WTC11 (cell line): Measurements from ENCODE around the gene YKT6. TPM values are rescaled to one million over a fixed set of nuclear protein-coding genes. Genes with fewer than 3 reads are reported as not detected.
"Not testable (repeated sequence)": the region's sequence is repeated elsewhere in the genome, so short reads cannot be mapped to it uniquely, and the experiment has no call there.

Experiments used
- ATAC-seq: fragments of 200-7000 bp; cut with Tn5 transposase; 2 replicates; pipeline ENCODE4 v1.10.0; 2021; ENCODE audit warnings: mild to moderate bottlenecking, moderate library complexity
- CTCF ChIA-PET: fragments of 300-600 bp; sonication (Branson Sonifier 250); formaldehyde crosslinking; loops from one replicate; lab custom pipeline; 2021; ENCODE audit warnings: antibody characterized with exemption; lab: Charles Lee
- POLR2A ChIA-PET: fragments of 350-600 bp; sonication (Branson Sonifier 250); formaldehyde crosslinking; loops from one replicate; lab custom pipeline; 2021; ENCODE audit warnings: antibody characterized with exemption; lab: Charles Lee
- DNase-seq: peaks from one replicate; pipeline ENCODE4 v3.0.0; 2021; ENCODE audit warnings: low spot score
- H3K27ac Mint-ChIP-seq: 2 replicates; pipeline ENCODE4 v1.8.0; 2021; ENCODE audit warnings: mixed read lengths
- H3K27me3 Mint-ChIP-seq: 2 replicates; pipeline ENCODE4 v1.8.0; 2021; ENCODE audit warnings: low read depth, mild to moderate bottlenecking, moderate library complexity, mixed read lengths
- H3K36me3 Mint-ChIP-seq: 2 replicates; pipeline ENCODE4 v1.8.0; 2021; ENCODE audit warnings: mixed read lengths
- H3K4me1 Mint-ChIP-seq: 2 replicates; pipeline ENCODE4 v1.8.0; 2022; ENCODE audit warnings: mixed read lengths
- H3K4me3 Mint-ChIP-seq: 2 replicates; pipeline ENCODE4 v1.8.0; 2021; ENCODE audit warnings: mild to moderate bottlenecking, moderate library complexity, mixed read lengths
- H3K9me3 Mint-ChIP-seq: 2 replicates; pipeline ENCODE4 v1.8.0; 2021; ENCODE audit warnings: mixed read lengths
- AFF4 ChIP-seq: sonication (generic); formaldehyde crosslinking; IDR thresholded peaks from 2 replicates; pipeline ENCODE4 v1.8.1; 2023; ENCODE audit warnings: mild to moderate bottlenecking, missing genetic modification reagents, borderline replicate concordance
- E2F5 ChIP-seq: sonication (generic); formaldehyde crosslinking; IDR thresholded peaks from 2 replicates; pipeline ENCODE4 v1.8.1; 2022; ENCODE audit warnings: mild to moderate bottlenecking, moderate library complexity, missing genetic modification reagents
- ETV6 ChIP-seq: sonication (generic); formaldehyde crosslinking; IDR thresholded peaks from 2 replicates; pipeline ENCODE4 v1.8.1; 2022; ENCODE audit warnings: mild to moderate bottlenecking, missing genetic modification reagents
- GRHL2 ChIP-seq: fragments of 250-450 bp; sonication (Bioruptor Pico); IDR thresholded peaks from 2 replicates; pipeline ENCODE4 v1.8.0; 2022; ENCODE audit warnings: mild to moderate bottlenecking, moderate library complexity; ENCODE audit not compliant: insufficient replicate concordance, severe bottlenecking
- JUN ChIP-seq: sonication (generic); formaldehyde crosslinking; IDR thresholded peaks from 2 replicates; pipeline ENCODE4 v1.8.0; 2023; ENCODE audit warnings: mild to moderate bottlenecking, missing genetic modification reagents
- NR1H2 ChIP-seq: sonication (generic); formaldehyde crosslinking; IDR thresholded peaks from 2 replicates; pipeline ENCODE4 v1.9.0; 2021; ENCODE audit warnings: mild to moderate bottlenecking, moderate library complexity, missing genetic modification reagents
- NR3C1 ChIP-seq: sonication (generic); formaldehyde crosslinking; conservative IDR thresholded peaks from 2 replicates; pipeline ENCODE4 v1.8.1; 2023; ENCODE audit warnings: low read depth, mild to moderate bottlenecking, missing genetic modification reagents
- PRRX2 ChIP-seq: fragments of 250-450 bp; sonication (Bioruptor Pico); IDR thresholded peaks from 2 replicates; pipeline ENCODE4 v1.8.0; 2021; ENCODE audit warnings: mild to moderate bottlenecking
- RELA ChIP-seq: sonication (generic); formaldehyde crosslinking; IDR thresholded peaks from 2 replicates; pipeline ENCODE4 v1.8.1; 2022; ENCODE audit warnings: missing genetic modification reagents, mild to moderate bottlenecking, borderline replicate concordance
- USF1 ChIP-seq: sonication (generic); formaldehyde crosslinking; IDR thresholded peaks from 2 replicates; pipeline ENCODE4 v1.8.0; 2022; ENCODE audit warnings: mild to moderate bottlenecking, missing genetic modification reagents
- ZBTB21 ChIP-seq: sonication (generic); formaldehyde crosslinking; IDR thresholded peaks from 2 replicates; pipeline ENCODE4 v1.8.1; 2023; ENCODE audit warnings: mild to moderate bottlenecking, missing genetic modification reagents, borderline replicate concordance
- ZMAT4 ChIP-seq: fragments of 250-450 bp; sonication (Bioruptor Pico); IDR thresholded peaks from 2 replicates; pipeline ENCODE4 v1.9.0; 2021; ENCODE audit warnings: mild to moderate bottlenecking
- ZNF121 ChIP-seq: sonication (generic); formaldehyde crosslinking; IDR thresholded peaks from 2 replicates; pipeline ENCODE4 v1.8.0; 2023; ENCODE audit warnings: missing genetic modification reagents
- ZNF138 ChIP-seq: sonication (generic); formaldehyde crosslinking; conservative IDR thresholded peaks from 2 replicates; pipeline ENCODE4 v1.8.1; 2022; ENCODE audit warnings: mild to moderate bottlenecking, moderate library complexity, missing genetic modification reagents
- ZNF232 ChIP-seq: sonication (generic); formaldehyde crosslinking; IDR thresholded peaks from 2 replicates; pipeline ENCODE4 v1.8.0; 2022; ENCODE audit warnings: mild to moderate bottlenecking, missing genetic modification reagents
- ZNF416 ChIP-seq: fragments of 250-450 bp; sonication (Bioruptor Pico); IDR thresholded peaks from 2 replicates; pipeline ENCODE4 v1.9.0; 2021; ENCODE audit warnings: mild to moderate bottlenecking, inconsistent platforms
- ZNF425 ChIP-seq: fragments of 250-450 bp; sonication (Bioruptor Pico); conservative IDR thresholded peaks from 2 replicates; pipeline ENCODE4 v1.9.0; 2021; ENCODE audit warnings: mild to moderate bottlenecking
- ZNF532 ChIP-seq: fragments of 250-450 bp; sonication (Bioruptor Pico); IDR thresholded peaks from 2 replicates; pipeline ENCODE4 v1.9.0; 2021; ENCODE audit warnings: mild to moderate bottlenecking, borderline replicate concordance
- total RNA-seq: library from RNA; stranded (reverse); gene quantifications from 3 replicates; pipeline ENCODE4 v1.2.3, GENCODE V29; 2021

YKT6 gene
- total RNA-seq, 1 experiment from 2014 or later = 102 TPM

- no peak for TF ChIP-seq ZNF425 (CRISPR knock-in tag)
- TF ChIP-seq ZNF232 (CRISPR knock-in tag) = no peak
- TF ChIP-seq RELA (CRISPR knock-in tag) = no peak
- TF ChIP-seq JUN = no peak
- TF ChIP-seq ZNF416 (CRISPR knock-in tag) = no peak
- TF ChIP-seq ZBTB21 (CRISPR knock-in tag) = no peak
- no peak for TF ChIP-seq PRRX2
- no peak for TF ChIP-seq USF1 (CRISPR knock-in tag)
- TF ChIP-seq ZNF121 (CRISPR knock-in tag) = no peak
- no peak for TF ChIP-seq NR1H2 (CRISPR knock-in tag)
Observed at GRCh38 chr7:44163591-44163990, 37.2 kb upstream of the YKT6 start (continued).

GRCh38 chr7:44167920-44168319, 32.9 kb upstream of the YKT6 start:
- DNase-seq = no peak
- peaks cover 7% of the 10 kb centered on the region for H3K9me3 Mint-ChIP-seq
- H3K27me3 Mint-ChIP-seq = peaks cover 10% of the 10 kb centered on the region
- H3K36me3 Mint-ChIP-seq = no peaks in the 10 kb centered on the region
- H3K27ac Mint-ChIP-seq = no peak overlapping the region
- H3K4me3 Mint-ChIP-seq = no peak overlapping the region
- ATAC-seq = no peak
- POLR2A ChIA-PET = no interaction called here
- H3K4me1 Mint-ChIP-seq = peaks cover 11% of the 10 kb centered on the region
- TF ChIP-seq NR3C1 (CRISPR knock-in tag) (no peak), E2F5 (no peak), ZNF138 (CRISPR knock-in tag) (no peak), JUN (no peak), GRHL2 (CRISPR knock-in tag) (no peak), ZNF532 (no peak), AFF4 (no peak), ETV6 (CRISPR knock-in tag) (no peak), ZMAT4 (CRISPR knock-in tag) (no peak)
- CTCF ChIA-PET = no interaction called here

GRCh38 chr7:44171901-44172300, 28.9 kb upstream of the YKT6 start:
- peaks cover 13% of the 10 kb centered on the region for H3K27me3 Mint-ChIP-seq
- H3K4me1 Mint-ChIP-seq, POLR2A ChIA-PET, H3K27ac Mint-ChIP-seq, ATAC-seq, H3K4me3 Mint-ChIP-seq, H3K36me3 Mint-ChIP-seq, H3K9me3 Mint-ChIP-seq, CTCF ChIA-PET, DNase-seq: not testable (repeated sequence)
